ENCODE data around the gene ST8SIA5.

The ST8SIA5 gene

DNA sequence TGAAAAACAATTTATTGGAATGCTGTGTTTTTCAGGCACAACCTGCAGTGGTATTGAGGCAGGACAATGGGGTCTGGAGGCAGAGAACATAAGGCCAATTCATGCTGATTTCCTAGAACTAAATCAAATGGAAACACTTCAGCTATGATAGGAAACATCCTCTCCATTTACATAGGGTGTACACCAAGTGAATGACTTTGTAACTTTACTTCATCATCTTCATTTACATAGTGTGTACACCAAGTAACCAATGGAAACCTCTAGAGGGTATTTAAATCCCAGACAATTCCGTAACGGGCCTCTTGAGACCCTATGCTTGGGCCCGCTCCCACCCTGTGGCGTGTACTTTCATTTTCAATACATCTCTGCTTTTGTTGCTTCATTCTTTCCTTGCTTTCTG, 32.2 kb upstream of the ST8SIA5 start:
- Histone ChIP-seq H2BK12ac (ENCODE audit: low read length) (no peak overlapping the region), H3K4me1 (ENCODE audit: control insufficient read depth in 2 of 2, insufficient read depth in 1 of 2, low read depth in 1 of 2, low read length in 2 of 2) (no peaks in the 10 kb centered on the region), H3K27ac (replicated peaks; ENCODE audit: low read length) (no peak overlapping the region), H2AK5ac (ENCODE audit: low read depth, low read length) (no peak overlapping the region), H3K14ac (ENCODE audit: low read length) (no peak overlapping the region), H4K8ac (ENCODE audit: low read depth, low read length) (no peak overlapping the region), H3K27me3 (ENCODE audit: control insufficient read depth in 3 of 3, insufficient read depth in 3 of 3, low read depth in 1 of 3, low read length in 3 of 3) (no peaks in the 10 kb centered on the region), H3K23ac (ENCODE audit: low read depth, low read length, poor library complexity) (no peak overlapping the region), H3K9ac (ENCODE audit: low read depth, low read length, poor library complexity) (no peak overlapping the region), H3K9me3 (replicated peaks in 1 of 2; ENCODE audit: control insufficient read depth in 2 of 2, insufficient read depth in 1 of 2, low read depth in 1 of 2, low read length in 2 of 2) (peaks cover 0 to 5% of the 10 kb centered on the region in 2 donors), H2BK120ac (ENCODE audit: low read depth, low read length) (no peak overlapping the region), H2AFZ (ENCODE audit: low read length) (no peak overlapping the region), H3K4me2 (ENCODE audit: insufficient read depth, low read length, poor library complexity, severe bottlenecking) (no peak overlapping the region), H4K91ac (ENCODE audit: low read depth, low read length, poor library complexity) (no peak overlapping the region), H2BK15ac (ENCODE audit: low read length) (no peak overlapping the region), H2BK5ac (ENCODE audit: low read length) (no peak overlapping the region), H3K36me3 (replicated peaks in 1 of 2; ENCODE audit: control insufficient read depth in 2 of 2, insufficient read depth in 2 of 2, low read length in 2 of 2) (no peaks in the 10 kb centered on the region), H3K4ac (ENCODE audit: low read length) (no peak overlapping the region), H3K18ac (ENCODE audit: low read length) (no peak overlapping the region), H3K79me1 (ENCODE audit: low read depth, low read length) (no peaks in the 10 kb centered on the region), H3K4me3 (ENCODE audit: low read length in 2 of 2) (no peak overlapping the region)
- no peak for DNase-seq (ENCODE audit: low spot score)
- whole genome bisulfite sequencing, 2 donors (ENCODE audit: extremely low coverage in 2 of 2, insufficient read length in 2 of 2, insufficient replicate concordance in 1 of 2) = no CpG with 5 or more reads among the region's 4 CpGs

DNA sequence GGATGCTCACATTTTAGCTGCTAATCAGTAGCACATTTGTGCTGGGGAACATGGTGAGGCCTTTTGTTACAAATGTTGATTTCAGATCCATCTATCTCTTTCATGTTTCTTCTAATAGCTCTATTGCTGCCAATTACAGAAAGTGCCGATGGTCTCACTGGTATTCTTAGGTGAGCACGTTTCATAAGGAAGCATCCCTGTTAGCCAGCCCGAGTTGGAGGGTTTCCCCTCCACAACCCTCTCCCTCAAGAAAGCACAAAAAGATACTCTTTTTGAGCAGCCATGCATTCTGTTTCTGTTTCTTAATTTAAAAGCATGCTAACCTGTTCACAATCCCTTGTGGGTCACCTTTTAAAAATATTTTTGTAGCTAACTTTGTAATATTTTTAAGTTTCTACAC, 30.8 kb upstream of the ST8SIA5 start:
- Histone ChIP-seq H3K4ac (ENCODE audit: low read length) (no peak overlapping the region), H2BK12ac (ENCODE audit: low read length) (no peak overlapping the region), H2BK5ac (ENCODE audit: low read length) (no peak overlapping the region), H2BK120ac (ENCODE audit: low read depth, low read length) (no peak overlapping the region), H3K36me3 (replicated peaks in 1 of 2; ENCODE audit: control insufficient read depth in 2 of 2, insufficient read depth in 2 of 2, low read length in 2 of 2) (no peaks in the 10 kb centered on the region), H3K27ac (replicated peaks; ENCODE audit: low read length) (no peak overlapping the region), H2AK5ac (ENCODE audit: low read depth, low read length) (no peak overlapping the region), H3K79me1 (ENCODE audit: low read depth, low read length) (no peaks in the 10 kb centered on the region), H3K9me3 (replicated peaks in 1 of 2; ENCODE audit: control insufficient read depth in 2 of 2, insufficient read depth in 1 of 2, low read depth in 1 of 2, low read length in 2 of 2) (peaks cover 0 to 5% of the 10 kb centered on the region in 2 donors), H3K23ac (ENCODE audit: low read depth, low read length, poor library complexity) (no peak overlapping the region), H2AFZ (ENCODE audit: low read length) (no peak overlapping the region), H3K4me1 (ENCODE audit: control insufficient read depth in 2 of 2, insufficient read depth in 1 of 2, low read depth in 1 of 2, low read length in 2 of 2) (no peaks in the 10 kb centered on the region), H2BK15ac (ENCODE audit: low read length) (no peak overlapping the region), H3K9ac (ENCODE audit: low read depth, low read length, poor library complexity) (no peak overlapping the region), H3K27me3 (ENCODE audit: control insufficient read depth in 3 of 3, insufficient read depth in 3 of 3, low read depth in 1 of 3, low read length in 3 of 3) (no peaks in the 10 kb centered on the region), H3K4me2 (ENCODE audit: insufficient read depth, low read length, poor library complexity, severe bottlenecking) (no peak overlapping the region), H4K8ac (ENCODE audit: low read depth, low read length) (no peak overlapping the region), H4K91ac (ENCODE audit: low read depth, low read length, poor library complexity) (no peak overlapping the region), H3K4me3 (ENCODE audit: low read length in 2 of 2) (no peak overlapping the region), H3K14ac (ENCODE audit: low read length) (no peak overlapping the region), H3K18ac (ENCODE audit: low read length) (no peak overlapping the region)
- WGBS, 2 donors (ENCODE audit: extremely low coverage in 2 of 2, insufficient read length in 2 of 2, insufficient replicate concordance in 1 of 2) = no CpG with 5 or more reads among the region's 3 CpGs
- no peak for DNase-seq (ENCODE audit: low spot score)

DNA sequence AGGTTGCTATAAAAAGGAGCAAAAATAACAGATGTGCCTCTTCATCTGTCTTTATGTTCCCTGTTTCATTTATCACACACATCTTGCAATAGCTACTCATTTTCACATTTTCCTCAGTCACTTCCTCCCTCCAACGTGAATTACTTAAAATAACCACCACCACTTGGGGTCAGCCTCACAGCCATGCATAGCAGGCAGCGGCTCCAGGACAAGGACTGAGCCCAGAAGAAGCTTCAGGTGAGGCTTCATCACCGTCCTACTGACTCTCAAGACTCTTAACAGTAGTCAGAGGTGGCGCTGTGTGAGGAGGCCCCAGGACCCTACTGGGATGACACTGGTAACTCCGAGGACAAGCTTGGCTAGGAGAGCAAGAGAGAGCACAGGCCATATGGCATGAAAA, 15.5 kb upstream of the ST8SIA5 start:
- Histone ChIP-seq H3K9me3 (replicated peaks in 1 of 2; ENCODE audit: control insufficient read depth in 2 of 2, insufficient read depth in 1 of 2, low read depth in 1 of 2, low read length in 2 of 2) (no peaks in the 10 kb centered on the region), H3K14ac (ENCODE audit: low read length) (no peak overlapping the region), H4K8ac (ENCODE audit: low read depth, low read length) (no peak overlapping the region), H4K91ac (ENCODE audit: low read depth, low read length, poor library complexity) (no peak overlapping the region), H2AK5ac (ENCODE audit: low read depth, low read length) (no peak overlapping the region), H3K4me2 (ENCODE audit: insufficient read depth, low read length, poor library complexity, severe bottlenecking) (no peak overlapping the region), H3K4me3 (ENCODE audit: low read length in 2 of 2) (no peak overlapping the region), H2BK12ac (ENCODE audit: low read length) (no peak overlapping the region), H2BK120ac (ENCODE audit: low read depth, low read length) (no peak overlapping the region), H2BK15ac (ENCODE audit: low read length) (no peak overlapping the region), H3K27ac (replicated peaks; ENCODE audit: low read length) (no peak overlapping the region), H3K79me1 (ENCODE audit: low read depth, low read length) (no peaks in the 10 kb centered on the region), H2AFZ (ENCODE audit: low read length) (no peak overlapping the region), H2BK5ac (ENCODE audit: low read length) (no peak overlapping the region), H3K27me3 (ENCODE audit: control insufficient read depth in 3 of 3, insufficient read depth in 3 of 3, low read depth in 1 of 3, low read length in 3 of 3) (peaks cover 0 to 8% (median 0%) of the 10 kb centered on the region in 3 experiments), H3K9ac (ENCODE audit: low read depth, low read length, poor library complexity) (no peak overlapping the region), H3K36me3 (replicated peaks in 1 of 2; ENCODE audit: control insufficient read depth in 2 of 2, insufficient read depth in 2 of 2, low read length in 2 of 2) (no peaks in the 10 kb centered on the region), H3K23ac (ENCODE audit: low read depth, low read length, poor library complexity) (no peak overlapping the region), H3K18ac (ENCODE audit: low read length) (no peak overlapping the region), H3K4me1 (ENCODE audit: control insufficient read depth in 2 of 2, insufficient read depth in 1 of 2, low read depth in 1 of 2, low read length in 2 of 2) (no peaks in the 10 kb centered on the region), H3K4ac (ENCODE audit: low read length) (no peak overlapping the region)
- DNase-seq (ENCODE audit: low spot score) = no peak
- no CpG with 5 or more reads among the region's 5 CpGs for WGBS, 2 donors (ENCODE audit: extremely low coverage in 2 of 2, insufficient read length in 2 of 2, insufficient replicate concordance in 1 of 2)

DNA sequence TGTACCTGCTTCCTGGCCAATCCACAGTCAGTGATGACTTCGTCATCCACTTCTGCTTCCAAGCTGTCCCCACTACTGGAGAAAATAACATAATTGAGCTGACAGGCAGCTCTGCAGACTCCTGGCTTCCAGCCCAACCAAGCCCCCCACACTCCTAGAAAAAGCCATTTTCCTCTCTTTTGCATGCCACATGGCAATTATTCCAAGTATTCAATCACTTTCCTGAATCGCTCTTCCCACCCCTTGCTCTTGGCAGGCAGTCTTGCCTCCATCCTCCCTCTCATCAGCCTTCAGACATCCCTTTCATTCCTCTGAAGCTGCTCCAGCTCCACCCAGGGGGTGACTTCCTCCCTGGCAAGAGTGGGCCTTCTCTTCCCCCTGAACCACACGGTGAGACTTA, 14.3 kb upstream of the ST8SIA5 start:
- no peak overlapping the region for H2BK12ac ChIP-seq (ENCODE audit: low read length)
- no peaks in the 10 kb centered on the region for H3K79me1 ChIP-seq (ENCODE audit: low read depth, low read length)
- no peak overlapping the region for H3K4ac ChIP-seq (ENCODE audit: low read length)
- H2BK120ac ChIP-seq (ENCODE audit: low read depth, low read length) = no peak overlapping the region
- H3K4me2 ChIP-seq (ENCODE audit: insufficient read depth, low read length, poor library complexity, severe bottlenecking) = no peak overlapping the region
- H3K23ac ChIP-seq (ENCODE audit: low read depth, low read length, poor library complexity) = no peak overlapping the region
- no peaks in the 10 kb centered on the region for H3K36me3 ChIP-seq (replicated peaks in 1 of 2; ENCODE audit: control insufficient read depth in 2 of 2, insufficient read depth in 2 of 2, low read length in 2 of 2)
- no peak overlapping the region for H4K91ac ChIP-seq (ENCODE audit: low read depth, low read length, poor library complexity)
- H3K27ac ChIP-seq (replicated peaks; ENCODE audit: low read length) = no peak overlapping the region
- H3K9me3 ChIP-seq (replicated peaks in 1 of 2; ENCODE audit: control insufficient read depth in 2 of 2, insufficient read depth in 1 of 2, low read depth in 1 of 2, low read length in 2 of 2) = no peaks in the 10 kb centered on the region
- no peak overlapping the region for H3K9ac ChIP-seq (ENCODE audit: low read depth, low read length, poor library complexity)
- peak overlapping the region; percentile 10 for H2AFZ ChIP-seq (ENCODE audit: low read length)
- H3K18ac ChIP-seq (ENCODE audit: low read length) = no peak overlapping the region
- no peak overlapping the region for H2BK5ac ChIP-seq (ENCODE audit: low read length)
- H3K14ac ChIP-seq (ENCODE audit: low read length) = no peak overlapping the region
- H2AK5ac ChIP-seq (ENCODE audit: low read depth, low read length) = no peak overlapping the region
- no peak overlapping the region for H2BK15ac ChIP-seq (ENCODE audit: low read length)
- no peak overlapping the region for H3K4me3 ChIP-seq (ENCODE audit: low read length in 2 of 2)
- peaks cover 0 to 8% (median 0%) of the 10 kb centered on the region in 3 experiments for H3K27me3 ChIP-seq (ENCODE audit: control insufficient read depth in 3 of 3, insufficient read depth in 3 of 3, low read depth in 1 of 3, low read length in 3 of 3)
- no peak for DNase-seq (ENCODE audit: low spot score)
- no CpG with 5 or more reads among the region's 3 CpGs for WGBS, 2 donors (ENCODE audit: extremely low coverage in 2 of 2, insufficient read length in 2 of 2, insufficient replicate concordance in 1 of 2)
- H4K8ac ChIP-seq (ENCODE audit: low read depth, low read length) = no peak overlapping the region
- H3K4me1 ChIP-seq (ENCODE audit: control insufficient read depth in 2 of 2, insufficient read depth in 1 of 2, low read depth in 1 of 2, low read length in 2 of 2) = no peaks in the 10 kb centered on the region
